Mesenchymal stem cell (in vitro differentiated cells and primary cell): ENCODE data around the gene EI24.

ENCODE experiments used
- DNase-seq: peaks from one replicate; pipeline ENCODE4 v3.0.0-alpha.2; 2013
- H2AFZ ChIP-seq: one replicate; pipeline ENCODE4 v1.6.1; 2013; ENCODE audit warnings: low read depth, mild to moderate bottlenecking, control low read depth, inconsistent platforms, low read length, moderate library complexity
- H2AK5ac ChIP-seq: 2 replicates; pipeline ENCODE4 v1.6.1; 2013; ENCODE audit warnings: low read length, moderate library complexity, mild to moderate bottlenecking, inconsistent platforms; ENCODE audit not compliant: severe bottlenecking
- H2BK120ac ChIP-seq: one replicate; pipeline ENCODE4 v1.6.1; 2013; ENCODE audit warnings: low read depth, mild to moderate bottlenecking, inconsistent platforms, low read length, moderate library complexity
- H2BK12ac ChIP-seq, 2 experiments: one replicate each; pipeline ENCODE4 v1.6.1; 2013; ENCODE audit warnings: inconsistent platforms in 2 of 2, low read length in 2 of 2, mild to moderate bottlenecking in 2 of 2, moderate library complexity in 2 of 2, control low read depth in 1 of 2
- H2BK15ac ChIP-seq: one replicate; pipeline ENCODE4 v1.6.1; 2013; ENCODE audit warnings: mild to moderate bottlenecking, low read depth, inconsistent platforms; ENCODE audit not compliant: poor library complexity, severe bottlenecking
- H2BK5ac ChIP-seq: 2 replicates; pipeline ENCODE4 v1.6.1; 2013; ENCODE audit warnings: low read depth, mild to moderate bottlenecking, low read length, control low read depth, inconsistent platforms; ENCODE audit not compliant: poor library complexity, severe bottlenecking
- H3K14ac ChIP-seq, 2 experiments: one replicate each; pipeline ENCODE4 v1.6.1; 2013; ENCODE audit warnings: inconsistent platforms in 2 of 2, low read length in 2 of 2, control low read depth in 1 of 2, mild to moderate bottlenecking in 1 of 2, moderate library complexity in 1 of 2
- H3K18ac ChIP-seq, 2 experiments: one replicate each; pipeline ENCODE4 v1.6.1; 2013; ENCODE audit warnings: inconsistent platforms in 2 of 2, low read length in 2 of 2, control low read depth in 1 of 2, low read depth in 1 of 2, mild to moderate bottlenecking in 1 of 2
- H3K23ac ChIP-seq, 2 experiments: one replicate each; pipeline ENCODE4 v1.6.1; 2013; ENCODE audit warnings: inconsistent platforms in 2 of 2, low read length in 2 of 2, mild to moderate bottlenecking in 2 of 2, moderate library complexity in 2 of 2, control low read depth in 1 of 2
- H3K27ac ChIP-seq: 2 replicates; pipeline ENCODE4 v1.5.1; 2013; ENCODE audit warnings: mild to moderate bottlenecking, moderate library complexity, low read length, control low read depth, inconsistent platforms; ENCODE audit not compliant: poor library complexity, severe bottlenecking
- H3K27me3 ChIP-seq, 2 experiments: 2 replicates each; pipeline versions ENCODE4 v1.6.1 to v1.7.0; 2013; ENCODE audit warnings: low read length in 2 of 2, mild to moderate bottlenecking in 2 of 2, moderate library complexity in 2 of 2, control low read depth in 1 of 2, inconsistent platforms in 1 of 2; ENCODE audit not compliant: control insufficient read depth in 1 of 2, insufficient read depth in 1 of 2
- H3K36me3 ChIP-seq, 2 experiments: 2 replicates each; pipeline versions ENCODE4 v1.6.1 to v1.7.0; 2013; ENCODE audit warnings: low read length in 2 of 2, control low read depth in 1 of 2, inconsistent platforms in 1 of 2, low read depth in 1 of 2, mild to moderate bottlenecking in 1 of 2; ENCODE audit not compliant: insufficient read depth in 2 of 2, control insufficient read depth in 1 of 2
- H3K4ac ChIP-seq, 2 experiments: one replicate each; pipeline ENCODE4 v1.6.1; 2013; ENCODE audit warnings: inconsistent platforms in 2 of 2, low read length in 2 of 2, mild to moderate bottlenecking in 2 of 2, moderate library complexity in 2 of 2, control low read depth in 1 of 2, low read depth in 1 of 2
- H3K4me1 ChIP-seq: 2 replicates; pipeline ENCODE4 v1.6.1; 2013; ENCODE audit warnings: low read depth, low read length, control low read depth; ENCODE audit not compliant: control insufficient read depth, insufficient read depth
- H3K4me2 ChIP-seq: 2 replicates; pipeline ENCODE4 v1.6.1; 2013; ENCODE audit warnings: low read length, mild to moderate bottlenecking, inconsistent platforms; ENCODE audit not compliant: poor library complexity, severe bottlenecking
- H3K4me3 ChIP-seq, 2 experiments: 2 replicates each; pipeline versions ENCODE4 v1.5.1 to v1.7.0; 2013; ENCODE audit warnings: low read length in 2 of 2, mild to moderate bottlenecking in 2 of 2, control low read depth in 1 of 2, low read depth in 1 of 2; ENCODE audit not compliant: insufficient read depth in 1 of 2
- H3K79me1 ChIP-seq: replicated peaks from 2 replicates; pipeline ENCODE4 v1.6.1; 2013; ENCODE audit warnings: mild to moderate bottlenecking, control low read depth, low read length, inconsistent platforms; ENCODE audit not compliant: poor library complexity, severe bottlenecking
- H3K9ac ChIP-seq: 2 replicates; pipeline ENCODE4 v1.7.0; 2013; ENCODE audit warnings: mild to moderate bottlenecking, low read length, moderate library complexity
- H3K9me3 ChIP-seq: 2 replicates; pipeline ENCODE4 v1.7.0; 2013; ENCODE audit warnings: mild to moderate bottlenecking, low read length; ENCODE audit not compliant: control insufficient read depth
- H4K8ac ChIP-seq: one replicate; pipeline ENCODE4 v1.6.1; 2013; ENCODE audit warnings: inconsistent platforms, mild to moderate bottlenecking, low read length, moderate library complexity
- H4K91ac ChIP-seq: one replicate; pipeline ENCODE4 v1.6.1; 2013; ENCODE audit warnings: mild to moderate bottlenecking, low read length, inconsistent platforms
- WGBS: methylation state at CpG from one replicate; pipeline ENCODE4 v1.1.7; 2013; ENCODE audit warnings: mixed read lengths; 5-methylcytosine and 5-hydroxymethylcytosine counted together

Gene EI24

GRCh38 chr11:125550780-125551179 lies 18.5 kb upstream of the EI24 start:
- Histone ChIP-seq H2AFZ (no peak overlapping the region), H4K91ac (no peak overlapping the region), H3K23ac (no peak overlapping the region), H3K4me2 (no peak overlapping the region), H3K14ac (no peak overlapping the region), H2AK5ac (no peak overlapping the region), H3K9me3 (peaks cover 38% of the 10 kb centered on the region), H3K9ac (no peak overlapping the region), H3K18ac (no peak overlapping the region), H2BK15ac (no peak overlapping the region), H2BK120ac (no peak overlapping the region), H3K27ac (no peak overlapping the region), H2BK12ac (no peak overlapping the region), H3K4me1 (no peaks in the 10 kb centered on the region), H3K36me3 (no peaks in the 10 kb centered on the region), H3K4ac (no peak overlapping the region), H3K79me1 (no peaks in the 10 kb centered on the region), H3K4me3 (no peak overlapping the region), H2BK5ac (no peak overlapping the region), H4K8ac (no peak overlapping the region), H3K27me3 (no peaks in the 10 kb centered on the region)
- DNase-seq, result no peak
- 94% methylated on average over 1 of the region's 1 CpG for WGBS

- Histone ChIP-seq H2BK5ac (no peak overlapping the region), H3K9ac (no peak overlapping the region), H4K8ac (no peak overlapping the region), H3K23ac (no peak overlapping the region), H3K36me3 (no peaks in the 10 kb centered on the region), H2AK5ac (no peak overlapping the region), H3K27me3 (no peaks in the 10 kb centered on the region), H2AFZ (no peak overlapping the region), H3K4me2 (no peak overlapping the region), H3K9me3 (peaks cover 38% of the 10 kb centered on the region), H3K27ac (no peak overlapping the region), H3K4ac (no peak overlapping the region), H3K14ac (no peak overlapping the region), H4K91ac (no peak overlapping the region), H3K4me1 (no peaks in the 10 kb centered on the region), H3K4me3 (no peak overlapping the region), H2BK15ac (no peak overlapping the region), H2BK120ac (no peak overlapping the region), H2BK12ac (no peak overlapping the region), H3K79me1 (no peaks in the 10 kb centered on the region), H3K18ac (no peak overlapping the region)
- 29% methylated on average over 1 of the region's 1 CpG for WGBS
- no peak for DNase-seq
These were observed 17.4 kb upstream of the EI24 start for GRCh38 chr11:125551835-125552342.

GRCh38 chr11:125552927-125553326 lies 16.4 kb upstream of the EI24 start:
- Histone ChIP-seq H3K9ac (no peak overlapping the region), H3K4me1 (no peaks in the 10 kb centered on the region), H3K23ac (no peak overlapping the region), H2BK12ac (no peak overlapping the region), H2AFZ (no peak overlapping the region), H2AK5ac (no peak overlapping the region), H3K36me3 (no peaks in the 10 kb centered on the region), H2BK15ac (no peak overlapping the region), H3K27ac (no peak overlapping the region), H3K18ac (no peak overlapping the region), H3K4ac (no peak overlapping the region), H4K8ac (no peak overlapping the region), H2BK120ac (no peak overlapping the region), H3K79me1 (no peaks in the 10 kb centered on the region), H2BK5ac (no peak overlapping the region), H3K9me3 (peaks cover 38% of the 10 kb centered on the region), H3K4me2 (no peak overlapping the region), H3K14ac (no peak overlapping the region), H3K27me3 (no peaks in the 10 kb centered on the region), H3K4me3 (no peak overlapping the region), H4K91ac (no peak overlapping the region)
- WGBS, result 85% methylated on average over 2 of the region's 2 CpGs
- DNase-seq, result no peak

- Histone ChIP-seq H3K4me2 (no peak overlapping the region), H2AFZ (no peak overlapping the region), H2BK12ac (no peak overlapping the region), H3K14ac (no peak overlapping the region), H3K18ac (no peak overlapping the region), H2AK5ac (no peak overlapping the region), H3K27ac (no peak overlapping the region), H3K36me3 (no peaks in the 10 kb centered on the region), H3K79me1 (no peaks in the 10 kb centered on the region), H2BK15ac (no peak overlapping the region), H4K91ac (no peak overlapping the region), H3K27me3 (no peaks in the 10 kb centered on the region), H3K4ac (no peak overlapping the region), H4K8ac (no peak overlapping the region), H3K4me3 (no peak overlapping the region), H2BK120ac (no peak overlapping the region), H3K9me3 (peaks cover 38% of the 10 kb centered on the region), H3K9ac (no peak overlapping the region), H3K23ac (no peak overlapping the region), H2BK5ac (no peak overlapping the region), H3K4me1 (no peaks in the 10 kb centered on the region)
- WGBS, result 82% methylated on average over 1 of the region's 1 CpG
- no peak for DNase-seq
These were observed 15.9 kb upstream of the EI24 start for GRCh38 chr11:125553357-125553756.
